ENCODE measurements around the gene GGT5. TPM values are rescaled to one million over a fixed set of nuclear protein-coding genes. Genes with fewer than 3 reads are reported as not detected.

Gene GGT5
- total and polyA plus RNA-seq, 2 of the 13 experiments (the other 11 are each of a cell fraction or from before 2014, with no cell fraction given), result 0.69 to 3.1 TPM

- TF ChIP-seq ZNF576 (CRISPR knock-in tag; IDR thresholded peaks at IDR 0.05) (no peak), RAD51 (IDR thresholded peaks at IDR 0.05; ENCODE audit: borderline replicate concordance) (no peak), ZNF607 (CRISPR knock-in tag; IDR thresholded peaks at IDR 0.05; ENCODE audit: borderline replicate concordance) (no peak), JUN (CRISPR knock-in tag; IDR thresholded peaks at IDR 0.05) (no peak), ZFP36L1 (CRISPR knock-in tag; IDR thresholded peaks at IDR 0.05) (no peak), FOXK2 (IDR thresholded peaks at IDR 0.05) (no peak), GATAD1 (CRISPR knock-in tag; IDR thresholded peaks at IDR 0.05) (no peak), THRA (CRISPR knock-in tag; IDR thresholded peaks at IDR 0.05; ENCODE audit: borderline replicate concordance) (no peak), GATA4 (IDR thresholded peaks at IDR 0.05; ENCODE audit: borderline replicate concordance, low read depth) (no peak), ZNF446 (CRISPR knock-in tag; IDR thresholded peaks at IDR 0.05) (no peak), KMT2A (CRISPR knock-in tag; IDR thresholded peaks at IDR 0.05) (no peak), THAP9 (CRISPR knock-in tag; IDR thresholded peaks at IDR 0.05; ENCODE audit: borderline replicate concordance) (peak; percentile 24; the same call in 1 of the 2 replicates), REPIN1 (CRISPR knock-in tag; IDR thresholded peaks at IDR 0.05; ENCODE audit: borderline replicate concordance, low read depth) (no peak), ARNT (IDR thresholded peaks at IDR 0.05) (no peak)
- TF ChIP-seq, protein P1, sequence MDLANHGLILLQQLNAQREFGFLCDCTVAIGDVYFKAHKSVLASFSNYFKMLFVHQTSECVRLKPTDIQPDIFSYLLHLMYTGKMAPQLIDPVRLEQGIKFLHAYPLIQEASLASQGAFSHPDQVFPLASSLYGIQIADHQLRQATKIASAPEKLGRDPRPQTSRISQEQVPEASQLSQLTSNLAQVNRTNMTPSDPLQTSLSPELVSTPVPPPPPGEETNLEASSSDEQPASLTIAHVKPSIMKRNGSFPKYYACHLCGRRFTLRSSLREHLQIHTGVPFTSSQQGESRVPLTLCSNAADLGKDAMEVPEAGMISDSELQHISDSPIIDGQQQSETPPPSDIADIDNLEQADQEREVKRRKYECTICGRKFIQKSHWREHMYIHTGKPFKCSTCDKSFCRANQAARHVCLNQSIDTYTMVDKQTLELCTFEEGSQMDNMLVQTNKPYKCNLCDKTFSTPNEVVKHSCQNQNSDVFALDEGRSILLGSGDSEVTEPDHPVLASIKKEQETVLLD (CRISPR knock-in tag; IDR thresholded peaks at IDR 0.05; ENCODE audit: low read depth), result no peak
- TF ChIP-seq, protein P2, sequence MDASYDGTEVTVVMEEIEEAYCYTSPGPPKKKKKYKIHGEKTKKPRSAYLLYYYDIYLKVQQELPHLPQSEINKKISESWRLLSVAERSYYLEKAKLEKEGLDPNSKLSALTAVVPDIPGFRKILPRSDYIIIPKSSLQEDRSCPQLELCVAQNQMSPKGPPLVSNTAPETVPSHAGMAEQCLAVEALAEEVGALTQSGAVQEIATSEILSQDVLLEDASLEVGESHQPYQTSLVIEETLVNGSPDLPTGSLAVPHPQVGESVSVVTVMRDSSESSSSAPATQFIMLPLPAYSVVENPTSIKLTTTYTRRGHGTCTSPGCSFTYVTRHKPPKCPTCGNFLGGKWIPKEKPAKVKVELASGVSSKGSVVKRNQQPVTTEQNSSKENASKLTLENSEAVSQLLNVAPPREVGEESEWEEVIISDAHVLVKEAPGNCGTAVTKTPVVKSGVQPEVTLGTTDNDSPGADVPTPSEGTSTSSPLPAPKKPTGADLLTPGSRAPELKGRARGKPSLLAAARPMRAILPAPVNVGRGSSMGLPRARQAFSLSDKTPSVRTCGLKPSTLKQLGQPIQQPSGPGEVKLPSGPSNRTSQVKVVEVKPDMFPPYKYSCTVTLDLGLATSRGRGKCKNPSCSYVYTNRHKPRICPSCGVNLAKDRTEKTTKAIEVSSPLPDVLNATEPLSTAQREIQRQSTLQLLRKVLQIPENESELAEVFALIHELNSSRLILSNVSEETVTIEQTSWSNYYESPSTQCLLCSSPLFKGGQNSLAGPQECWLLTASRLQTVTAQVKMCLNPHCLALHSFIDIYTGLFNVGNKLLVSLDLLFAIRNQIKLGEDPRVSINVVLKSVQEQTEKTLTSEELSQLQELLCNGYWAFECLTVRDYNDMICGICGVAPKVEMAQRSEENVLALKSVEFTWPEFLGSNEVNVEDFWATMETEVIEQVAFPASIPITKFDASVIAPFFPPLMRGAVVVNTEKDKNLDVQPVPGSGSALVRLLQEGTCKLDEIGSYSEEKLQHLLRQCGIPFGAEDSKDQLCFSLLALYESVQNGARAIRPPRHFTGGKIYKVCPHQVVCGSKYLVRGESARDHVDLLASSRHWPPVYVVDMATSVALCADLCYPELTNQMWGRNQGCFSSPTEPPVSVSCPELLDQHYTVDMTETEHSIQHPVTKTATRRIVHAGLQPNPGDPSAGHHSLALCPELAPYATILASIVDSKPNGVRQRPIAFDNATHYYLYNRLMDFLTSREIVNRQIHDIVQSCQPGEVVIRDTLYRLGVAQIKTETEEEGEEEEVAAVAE (CRISPR knock-in tag; IDR thresholded peaks at IDR 0.05; ENCODE audit: borderline replicate concordance), result no peak
- TF ChIP-seq, protein P3, sequence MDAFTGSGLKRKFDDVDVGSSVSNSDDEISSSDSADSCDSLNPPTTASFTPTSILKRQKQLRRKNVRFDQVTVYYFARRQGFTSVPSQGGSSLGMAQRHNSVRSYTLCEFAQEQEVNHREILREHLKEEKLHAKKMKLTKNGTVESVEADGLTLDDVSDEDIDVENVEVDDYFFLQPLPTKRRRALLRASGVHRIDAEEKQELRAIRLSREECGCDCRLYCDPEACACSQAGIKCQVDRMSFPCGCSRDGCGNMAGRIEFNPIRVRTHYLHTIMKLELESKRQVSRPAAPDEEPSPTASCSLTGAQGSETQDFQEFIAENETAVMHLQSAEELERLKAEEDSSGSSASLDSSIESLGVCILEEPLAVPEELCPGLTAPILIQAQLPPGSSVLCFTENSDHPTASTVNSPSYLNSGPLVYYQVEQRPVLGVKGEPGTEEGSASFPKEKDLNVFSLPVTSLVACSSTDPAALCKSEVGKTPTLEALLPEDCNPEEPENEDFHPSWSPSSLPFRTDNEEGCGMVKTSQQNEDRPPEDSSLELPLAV (CRISPR knock-in tag; conservative IDR thresholded peaks at IDR 0.05; ENCODE audit: low read depth), result no peak
Observed at GRCh38 chr22:24189249-24190158, 55.4 kb downstream of the GGT5 start (continued).

All from HepG2 (cell line).